Eye (tissue), 1 donor: ENCODE data around the gene CEMP1.
A peak's percentile ranks its signal among the peaks of the same experiment; 100 is the strongest.
"Not testable (repeated sequence)": the region's sequence is repeated elsewhere in the genome, so short reads cannot be mapped to it uniquely, and the experiment has no call there.

Experiments
- DNase-seq: peaks from one replicate; pipeline ENCODE4 v3.0.0-alpha.2; 2015

Gene CEMP1, protein sequence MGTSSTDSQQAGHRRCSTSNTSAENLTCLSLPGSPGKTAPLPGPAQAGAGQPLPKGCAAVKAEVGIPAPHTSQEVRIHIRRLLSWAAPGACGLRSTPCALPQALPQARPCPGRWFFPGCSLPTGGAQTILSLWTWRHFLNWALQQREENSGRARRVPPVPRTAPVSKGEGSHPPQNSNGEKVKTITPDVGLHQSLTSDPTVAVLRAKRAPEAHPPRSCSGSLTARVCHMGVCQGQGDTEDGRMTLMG

DNA sequence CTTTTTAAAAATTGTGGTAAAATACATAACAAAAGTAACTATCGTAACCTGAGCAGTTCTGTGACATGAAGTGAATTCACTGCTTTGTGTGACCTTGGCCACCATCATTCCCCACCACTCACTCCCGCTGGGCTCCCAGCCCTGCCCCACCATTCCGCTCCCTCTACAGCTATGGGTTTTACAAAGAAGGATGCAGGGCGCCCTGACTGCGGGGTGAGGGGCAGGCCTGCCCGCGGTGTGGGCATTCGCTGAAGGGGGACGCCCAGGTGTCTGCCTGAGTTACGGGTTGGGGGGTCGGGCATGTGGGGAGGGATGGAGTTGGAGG, at the start of gene CEMP1:
Gene CEMP1, minus strand, starts transcription at position 38 of the 325 bp plus-strand sequence. CDS start 335 bp downstream, outside the sequence.
- no peak for DNase-seq

DNA sequence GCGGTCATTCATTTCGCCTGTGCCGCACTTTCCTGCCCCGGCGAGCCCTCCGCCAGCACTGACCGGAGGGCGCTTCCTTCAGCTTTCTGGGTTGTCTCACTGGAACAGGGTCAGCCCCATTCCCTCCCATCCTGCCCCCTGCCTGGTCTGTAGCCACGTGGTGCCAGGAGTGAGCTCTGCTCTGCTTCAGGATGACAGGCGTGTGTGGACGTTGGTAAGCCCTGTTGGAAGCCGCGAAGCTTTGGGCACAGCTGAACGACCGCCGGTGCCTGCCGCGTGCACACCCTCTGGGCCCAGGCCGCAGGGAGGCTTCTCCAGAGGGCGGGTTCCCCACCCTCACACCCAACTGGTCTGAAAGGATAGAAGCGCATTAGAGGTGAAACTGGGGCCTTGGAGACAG, 49.6 kb upstream of the CEMP1 start:
- not testable (repeated sequence) for DNase-seq

DNA sequence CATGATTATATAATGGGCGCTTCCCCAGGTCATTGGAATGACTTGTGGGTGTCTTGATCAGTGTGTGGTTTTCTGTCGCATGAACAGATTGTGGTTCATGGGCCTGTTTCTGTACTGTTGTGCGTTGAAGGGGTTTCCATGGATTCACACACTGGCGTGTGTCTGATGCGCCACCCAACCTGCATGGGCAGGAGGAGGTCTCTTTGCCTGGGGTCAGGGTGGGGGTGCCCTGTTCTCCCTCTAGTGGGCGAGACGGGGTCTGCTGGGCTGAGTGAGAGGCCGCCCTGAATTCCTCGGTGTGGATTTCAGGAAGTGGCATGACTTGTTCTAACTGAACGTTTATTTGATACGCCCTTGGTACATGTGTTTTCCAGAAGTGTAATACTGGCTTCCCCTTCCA, 48.9 kb upstream of the CEMP1 start:
- DNase-seq: peak; percentile 21

DNA sequence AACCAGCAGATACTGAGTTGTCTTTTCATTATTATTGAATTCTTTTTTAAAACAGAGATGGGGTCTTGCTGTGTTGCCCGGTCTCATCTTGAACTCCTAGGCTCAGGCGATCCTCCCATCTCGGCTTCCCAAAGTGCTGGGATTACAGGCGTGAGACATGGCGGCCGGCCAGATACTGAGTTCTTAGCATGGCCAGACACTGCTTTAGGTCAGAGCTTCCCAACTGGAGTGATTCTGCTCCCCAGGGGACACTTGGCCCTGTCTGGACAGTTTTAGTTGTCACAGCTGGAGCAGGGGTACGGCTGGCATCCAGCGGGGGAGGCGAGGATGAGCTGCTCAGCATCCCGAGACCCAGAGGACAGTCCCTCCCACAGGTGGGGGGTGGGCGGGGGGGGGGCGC, 47.7 kb upstream of the CEMP1 start:
- DNase-seq: not testable (repeated sequence)

- not testable (repeated sequence) for DNase-seq
Observed at GRCh38 chr16:2577044-2577443, 45.8 kb upstream of the CEMP1 start.

DNA sequence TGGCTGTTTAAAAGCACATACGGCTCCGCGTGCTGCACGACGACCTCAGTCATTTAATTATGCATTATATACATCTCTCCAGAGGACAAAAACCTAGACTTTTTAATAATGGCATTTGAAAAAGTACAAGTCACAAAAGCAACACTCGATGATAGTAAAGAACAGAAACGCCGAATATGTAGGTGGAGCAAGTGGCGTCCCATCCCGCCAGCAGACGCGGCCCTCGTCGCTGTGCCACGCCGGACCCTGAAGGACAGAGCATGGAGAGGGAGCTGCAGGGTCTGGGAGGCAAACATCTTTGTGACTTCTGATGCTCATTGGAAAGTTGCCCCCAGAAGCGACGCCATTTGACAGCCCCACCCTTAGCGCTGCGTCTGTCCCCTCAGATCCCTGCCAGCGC, 44.6 kb upstream of the CEMP1 start:
- not testable (repeated sequence) for DNase-seq

- DNase-seq: not testable (repeated sequence)
Observed at GRCh38 chr16:2572704-2573103, 41.5 kb upstream of the CEMP1 start.

DNA sequence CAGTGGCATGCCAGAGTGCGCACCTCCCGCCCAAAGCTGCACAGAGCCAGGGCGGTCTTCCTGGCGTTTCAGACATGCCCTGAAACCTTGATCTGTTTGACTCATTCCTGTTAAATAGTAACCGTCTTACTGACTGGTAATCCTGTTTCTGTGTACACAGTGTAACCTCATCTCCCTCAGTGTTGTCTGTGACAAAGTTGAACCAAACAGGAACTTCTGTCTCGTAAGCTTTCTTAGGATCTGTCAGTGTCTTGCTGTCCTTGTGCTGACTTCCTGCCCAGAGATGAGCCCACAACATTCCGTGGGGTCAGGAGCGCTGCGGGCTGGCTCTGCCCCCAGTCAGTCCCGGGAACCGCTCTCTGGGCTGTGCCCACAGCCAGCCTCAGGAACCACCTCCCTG, 37.4 kb upstream of the CEMP1 start:
- DNase-seq: not testable (repeated sequence)

DNA sequence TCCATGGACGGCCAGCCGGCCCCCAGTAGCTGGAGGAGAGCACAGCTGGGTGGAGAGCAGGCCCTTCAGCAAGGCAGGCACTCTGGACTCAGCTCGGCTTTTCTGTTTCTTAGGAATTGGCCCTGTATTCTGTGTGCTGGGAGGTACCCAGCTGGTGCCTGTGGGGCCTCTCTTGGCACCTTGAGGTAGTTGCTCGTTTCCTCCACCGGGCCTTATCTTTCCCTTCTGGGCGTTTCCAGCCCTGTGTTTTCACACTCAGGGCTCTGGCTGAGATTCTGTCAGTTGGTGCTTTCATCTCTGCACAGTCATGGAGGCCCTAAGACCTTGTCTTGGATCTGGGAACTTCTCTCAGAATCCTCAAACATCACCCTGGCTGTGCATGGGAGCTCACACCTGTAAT, 36.3 kb upstream of the CEMP1 start:
- DNase-seq: not testable (repeated sequence)

GRCh38 chr16:2560798-2561133, 29.6 kb upstream of the CEMP1 start:
- DNase-seq: not testable (repeated sequence)

- DNase-seq: not testable (repeated sequence)
Observed at GRCh38 chr16:2560131-2560797, 29.1 kb upstream of the CEMP1 start.

DNA sequence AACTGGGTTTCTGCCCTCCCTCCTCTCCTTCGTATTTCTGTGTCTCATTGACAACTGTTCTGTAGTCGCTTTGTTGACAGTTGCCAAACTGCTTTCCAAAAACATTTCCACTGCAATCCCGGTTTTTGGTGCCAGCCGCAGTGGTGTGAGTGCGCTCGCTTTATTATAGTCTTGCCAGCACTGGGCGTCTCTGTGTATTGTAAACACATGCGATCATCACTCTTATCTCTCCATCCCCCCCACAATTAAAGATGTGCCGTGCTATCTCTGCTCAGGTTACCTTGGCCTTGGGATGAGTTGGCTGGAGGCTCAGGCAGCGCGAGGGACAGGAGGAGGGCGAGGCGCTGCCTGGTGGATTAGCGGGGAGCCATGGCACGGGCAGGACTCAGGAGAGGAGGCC, 25.9 kb upstream of the CEMP1 start:
- DNase-seq: not testable (repeated sequence)

GRCh38 chr16:2554709-2555425, 23.7 kb upstream of the CEMP1 start:
- not testable (repeated sequence) for DNase-seq

- DNase-seq: not testable (repeated sequence)
Observed at GRCh38 chr16:2551420-2551889, 20.2 kb upstream of the CEMP1 start.

- DNase-seq: not testable (repeated sequence)
Observed at GRCh38 chr16:2550283-2550878, 19.2 kb upstream of the CEMP1 start.

DNA sequence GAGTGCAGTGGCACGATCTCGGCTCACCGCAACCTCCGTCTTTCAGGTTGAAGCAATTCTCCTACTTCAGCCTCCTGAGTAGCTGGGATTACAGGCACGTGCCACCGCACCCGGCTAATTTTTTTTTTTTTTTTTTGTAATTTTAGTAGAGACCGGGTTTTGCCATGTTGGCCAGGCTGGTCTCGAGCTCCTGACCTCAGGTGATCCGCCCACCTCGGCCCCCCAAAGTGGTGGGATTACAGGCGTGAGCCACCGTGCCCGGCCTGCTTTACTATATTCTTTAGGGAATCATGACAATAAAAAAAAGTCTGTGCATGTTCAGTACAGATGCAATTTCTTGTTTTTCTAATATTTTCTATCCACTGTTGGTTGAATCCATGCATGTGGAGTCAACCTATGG, 12.6 kb upstream of the CEMP1 start:
- not testable (repeated sequence) for DNase-seq

DNA sequence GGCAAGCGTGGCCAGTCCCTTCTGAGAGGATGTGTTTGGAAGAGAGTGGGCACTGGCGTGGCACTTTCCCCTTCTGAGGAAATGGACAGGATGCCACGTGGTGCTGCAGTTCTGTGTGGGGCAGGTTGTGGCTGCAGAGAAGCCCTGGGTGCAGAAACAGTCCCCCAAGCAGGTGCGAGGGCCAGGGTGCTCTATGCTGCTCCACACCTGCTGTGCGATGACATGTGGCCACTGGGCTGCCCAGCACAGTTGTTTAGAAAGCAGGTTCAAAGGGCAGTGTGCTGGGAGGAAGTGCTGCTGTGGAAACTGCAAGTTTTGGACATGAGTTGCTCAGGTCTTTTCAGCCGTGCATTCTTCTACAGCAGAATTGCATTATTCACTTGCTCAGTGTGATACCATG, 10.2 kb upstream of the CEMP1 start:
- DNase-seq: not testable (repeated sequence)

- DNase-seq: not testable (repeated sequence)
Observed at GRCh38 chr16:2540912-2541311, 9.7 kb upstream of the CEMP1 start.

GRCh38 chr16:2539845-2540458, 8.7 kb upstream of the CEMP1 start:
- not testable (repeated sequence) for DNase-seq

DNA sequence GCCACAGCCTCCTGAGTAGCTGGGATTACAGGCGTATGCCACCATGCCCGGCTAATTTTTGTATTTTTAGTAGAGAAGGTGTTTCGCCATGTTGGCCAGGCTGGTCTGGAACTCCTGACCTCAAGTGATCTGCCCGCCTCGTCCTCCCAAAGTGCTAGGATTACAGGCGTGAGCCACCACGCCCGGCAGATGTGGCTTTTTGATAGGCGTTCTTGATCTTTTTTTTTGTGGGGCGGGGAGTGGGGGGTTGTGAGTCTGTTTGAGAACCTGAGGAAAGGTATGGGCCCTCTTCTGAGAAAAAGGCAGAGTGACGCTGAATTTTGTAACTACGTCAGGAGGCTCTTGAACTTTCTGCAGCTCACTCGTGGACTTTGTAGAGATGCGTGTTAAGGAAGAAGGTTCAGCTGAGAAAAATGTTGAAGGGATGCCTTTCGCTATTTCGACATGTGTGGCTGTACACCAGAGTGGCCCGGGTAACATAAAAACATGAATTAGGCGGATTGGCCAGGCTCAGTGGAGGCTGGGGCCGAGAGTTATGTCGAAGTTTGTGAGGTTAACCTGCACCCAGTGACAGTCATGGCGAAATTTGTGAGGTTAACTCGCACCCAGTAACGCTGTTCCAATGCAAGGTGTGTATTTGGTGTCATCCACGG, 8.1 kb upstream of the CEMP1 start:
- DNase-seq: not testable (repeated sequence)

DNA sequence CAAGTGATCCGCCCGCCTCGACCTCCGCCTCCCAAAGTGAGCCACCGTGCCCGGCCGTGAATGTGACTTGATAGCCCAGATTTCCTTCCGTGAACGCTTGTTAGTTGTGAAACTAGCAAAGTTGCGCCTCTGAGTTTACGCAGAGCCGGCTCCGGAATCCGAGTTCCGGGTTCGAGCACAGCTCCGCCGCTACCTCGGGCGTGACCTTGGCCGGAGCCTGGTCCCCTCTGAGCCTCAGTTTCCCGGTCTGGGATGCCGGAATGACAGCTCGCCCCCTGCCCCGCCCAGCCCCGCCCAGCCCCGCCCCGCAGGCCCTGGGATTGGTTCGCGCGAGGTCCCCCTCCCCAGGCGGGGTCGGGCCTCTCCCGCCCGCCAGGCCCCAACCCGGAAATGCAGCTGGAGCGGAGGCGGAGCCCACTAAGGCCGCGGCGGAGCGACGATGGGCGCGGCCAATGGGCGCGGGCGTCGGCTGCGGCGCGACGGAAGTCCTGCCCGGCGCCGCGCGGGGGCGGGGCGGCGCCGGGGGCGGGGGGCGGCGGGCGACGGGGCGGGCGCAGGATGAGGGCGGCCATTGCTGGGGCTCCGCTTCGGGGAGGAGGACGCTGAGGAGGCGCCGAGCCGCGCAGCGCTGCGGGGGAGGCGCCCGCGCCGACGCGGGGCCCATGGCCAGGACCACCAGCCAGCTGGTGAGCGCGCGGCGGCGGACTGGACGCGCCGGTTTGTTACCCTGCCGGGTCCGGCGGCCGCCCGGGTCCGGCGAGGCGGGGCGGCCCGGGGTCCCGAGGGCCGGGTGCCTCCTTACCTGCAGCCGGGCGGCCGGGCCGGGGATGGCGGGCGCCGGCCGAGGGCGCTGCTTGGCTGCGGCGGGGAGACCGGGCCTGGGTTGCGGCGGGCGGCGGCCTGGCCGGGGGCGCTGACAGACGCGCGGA, 6.5 kb upstream of the CEMP1 start, which contains the start of gene PDPK1:
Gene PDPK1, plus strand, starts transcription at position 571 of the 929 bp plus-strand sequence. Its CDS starts 92 bp downstream, at position 663.
- peak; percentile 97 for DNase-seq
